Fibroblast of upper back skin (primary cell): Measurements from ENCODE around the gene PGPEP1.
"Not testable (repeated sequence)": the region's sequence is repeated elsewhere in the genome, so short reads cannot be mapped to it uniquely, and the experiment has no call there.

Experiments used
- DNase-seq: peaks from one replicate; pipeline ENCODE4 v3.0.0-alpha.2; 2013

PGPEP1 gene

GRCh38 chr19:18336121-18336520 is 4.3 kb upstream of the PGPEP1 start:
- no peak for DNase-seq

DNA sequence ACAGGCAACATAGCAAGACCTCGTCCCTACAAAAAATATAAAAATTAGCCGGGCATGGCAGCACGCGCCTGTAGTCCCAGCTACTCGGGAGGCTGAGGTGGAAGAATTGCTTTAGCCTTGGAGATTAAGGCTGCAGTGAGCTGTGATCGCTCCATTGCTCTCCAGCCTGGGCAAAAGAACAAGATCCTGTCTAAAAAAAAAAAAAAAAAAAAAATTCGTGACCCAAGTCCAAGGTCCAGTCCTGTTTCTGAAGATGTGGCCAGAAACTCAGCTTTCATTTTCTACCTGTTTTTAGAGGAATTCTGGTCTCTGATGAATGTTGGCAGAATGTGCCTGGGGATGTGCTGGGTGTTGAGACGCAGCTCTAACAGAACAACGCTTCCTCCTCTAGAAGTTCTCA is 1.9 kb upstream of the PGPEP1 start:
- no peak for DNase-seq

GRCh38 chr19:18339723-18340122 is 675 bp upstream of the PGPEP1 start:
- DNase-seq: peak; percentile 18

DNA sequence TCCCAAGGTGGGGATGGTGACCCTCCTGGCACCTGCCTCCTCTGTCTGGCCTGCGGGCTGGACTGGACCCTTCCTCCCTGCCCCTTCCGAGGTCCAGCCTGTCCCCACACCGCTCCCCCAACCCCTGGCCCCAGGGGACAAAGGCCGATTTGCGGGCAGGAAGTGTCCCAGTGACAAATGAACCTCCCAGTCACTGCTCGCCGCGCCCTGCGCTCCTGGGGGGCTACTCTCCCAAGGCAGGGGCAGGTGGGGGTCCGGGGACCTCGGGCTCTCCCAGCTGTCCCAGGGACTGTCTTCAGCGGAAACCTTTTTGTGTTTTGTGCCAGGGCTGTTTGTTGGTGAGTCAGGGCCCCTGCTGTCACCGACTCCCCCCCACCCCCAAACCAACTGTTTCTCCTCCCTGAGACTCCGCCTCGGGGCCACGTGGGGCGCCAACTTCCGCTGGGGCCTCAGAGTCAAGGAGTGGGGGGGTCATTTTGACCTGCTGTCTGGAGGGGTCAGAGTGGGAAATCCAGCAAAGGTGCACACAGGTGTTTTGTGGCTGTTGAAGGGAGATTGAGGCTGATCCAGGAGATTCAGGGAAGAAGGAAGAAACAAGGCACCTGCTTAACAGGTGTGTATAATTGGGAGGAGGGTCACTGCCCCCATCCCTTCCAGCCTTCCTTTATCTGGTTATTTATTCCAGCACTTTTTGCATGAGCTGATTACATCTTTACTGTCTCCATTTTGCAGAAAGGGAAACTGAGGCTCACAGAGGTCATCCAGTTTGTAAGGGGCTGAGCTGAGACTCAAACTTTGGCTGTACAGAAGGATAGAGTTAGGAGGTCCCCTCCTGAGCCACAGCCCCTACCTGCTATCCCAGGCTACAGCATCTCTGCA is 831 bp downstream of the PGPEP1 start:
- peak; percentile 34 for DNase-seq

DNA sequence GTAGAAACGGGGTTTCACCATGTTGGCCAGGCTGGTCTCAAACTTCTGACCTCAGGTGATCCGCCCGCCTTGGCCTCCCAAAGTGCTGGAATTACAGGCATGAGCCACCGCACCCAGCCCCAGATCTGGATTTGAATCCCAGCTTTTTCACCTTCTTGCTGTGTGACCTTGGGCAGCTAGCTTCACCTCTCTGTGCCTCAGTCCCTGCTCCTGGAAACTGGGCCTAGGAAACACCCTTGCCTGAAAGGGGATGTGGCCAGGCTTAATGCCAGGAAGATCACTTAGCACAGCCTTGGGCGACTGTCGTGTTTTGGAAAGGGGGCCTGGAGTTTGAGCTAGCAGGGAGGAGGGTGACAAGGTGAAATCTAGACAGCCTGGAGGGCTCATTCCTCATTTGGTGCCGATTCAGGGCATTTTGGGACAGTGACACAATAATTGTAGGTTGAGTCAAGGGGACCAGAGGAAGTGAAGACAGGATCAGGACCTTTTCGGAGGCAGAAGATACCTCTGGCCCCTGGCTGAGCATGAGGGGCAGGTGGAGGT is 1.8 kb downstream of the PGPEP1 start:
- no peak for DNase-seq

DNA sequence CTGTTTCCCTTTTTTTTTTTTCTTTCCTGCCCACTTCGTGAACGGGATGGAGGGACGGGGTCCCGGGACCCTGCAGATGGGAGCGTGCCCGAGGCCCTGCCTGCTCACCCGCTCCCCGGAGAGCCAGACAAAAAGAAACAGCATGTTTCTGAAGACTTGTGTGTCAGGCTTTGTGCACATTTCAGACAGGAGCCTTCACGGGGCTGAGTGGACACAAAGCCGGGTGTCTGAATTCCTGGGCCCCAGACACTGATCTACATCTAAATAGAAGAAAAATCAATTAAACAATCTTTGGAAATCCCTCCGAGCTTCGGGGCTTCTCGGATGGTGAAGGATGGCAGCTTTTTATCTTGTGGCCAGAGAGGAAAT is 4.2 kb downstream of the PGPEP1 start:
- no peak for DNase-seq

DNA sequence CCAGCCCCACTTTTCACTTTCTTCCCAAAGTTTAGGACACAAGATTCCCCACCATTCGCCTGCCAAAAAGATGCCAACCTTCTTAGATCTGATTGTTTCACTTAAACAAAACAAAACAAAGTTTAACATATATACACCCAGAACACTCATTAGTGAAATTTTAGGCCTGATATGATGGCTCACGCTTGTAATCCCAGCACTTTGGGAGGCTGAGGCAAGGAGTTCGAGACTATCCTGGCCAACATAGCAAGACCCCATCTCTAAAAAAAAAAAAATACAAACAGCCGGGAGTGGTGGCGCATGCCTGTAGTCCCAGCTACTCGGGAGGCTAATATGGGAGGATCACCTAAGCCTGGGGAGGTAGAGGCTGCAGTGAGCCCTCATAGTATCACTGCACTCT is 4.9 kb downstream of the PGPEP1 start:
- DNase-seq: no peak

- no peak for DNase-seq
These were observed 5.7 kb downstream of the PGPEP1 start for GRCh38 chr19:18346091-18346490.

GRCh38 chr19:18348171-18348570 is 7.8 kb downstream of the PGPEP1 start:
- no peak for DNase-seq

- DNase-seq: not testable (repeated sequence)
These were observed 8.5 kb downstream of the PGPEP1 start for GRCh38 chr19:18348818-18349339.

DNA sequence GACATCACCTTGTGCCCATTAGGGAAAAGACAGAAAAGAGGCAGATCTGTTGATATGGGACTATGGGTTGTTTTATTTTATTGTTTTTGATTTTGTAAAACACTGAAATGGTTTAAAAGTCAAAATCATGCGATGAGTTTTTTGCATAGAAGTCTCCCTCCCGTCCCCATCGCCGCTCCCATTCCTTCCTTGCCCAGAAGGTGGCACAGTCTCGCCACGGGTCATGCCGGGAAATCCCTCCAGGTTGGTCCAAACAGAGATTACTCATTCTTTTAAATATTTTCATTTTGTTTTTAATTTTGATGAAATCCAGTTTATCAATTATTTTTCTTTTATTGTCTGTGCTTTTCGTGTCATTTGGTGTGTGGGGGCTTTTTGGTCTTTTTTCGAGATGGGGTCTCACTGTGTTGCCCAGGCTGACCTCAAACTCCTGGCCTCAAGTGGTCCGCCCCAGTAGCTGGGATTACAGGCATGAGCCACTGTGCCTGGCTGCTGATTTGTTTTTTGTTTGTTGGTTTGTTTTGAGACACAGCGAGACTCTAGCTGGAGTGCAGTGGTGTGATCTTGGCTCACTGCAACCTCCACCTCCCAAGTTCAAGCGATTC is 9.2 kb downstream of the PGPEP1 start:
- peak; percentile 51 for DNase-seq

- no peak for DNase-seq
These were observed 10.1 kb downstream of the PGPEP1 start for GRCh38 chr19:18350490-18350889.

- DNase-seq: no peak
These were observed 11.1 kb downstream of the PGPEP1 start for GRCh38 chr19:18351544-18351943.

GRCh38 chr19:18353378-18354005 is 13.1 kb downstream of the PGPEP1 start:
- DNase-seq: no peak

- DNase-seq: not testable (repeated sequence)
These were observed 14.3 kb downstream of the PGPEP1 start for GRCh38 chr19:18354743-18355142.

GRCh38 chr19:18357041-18357440 is 16.6 kb downstream of the PGPEP1 start:
- no peak for DNase-seq

DNA sequence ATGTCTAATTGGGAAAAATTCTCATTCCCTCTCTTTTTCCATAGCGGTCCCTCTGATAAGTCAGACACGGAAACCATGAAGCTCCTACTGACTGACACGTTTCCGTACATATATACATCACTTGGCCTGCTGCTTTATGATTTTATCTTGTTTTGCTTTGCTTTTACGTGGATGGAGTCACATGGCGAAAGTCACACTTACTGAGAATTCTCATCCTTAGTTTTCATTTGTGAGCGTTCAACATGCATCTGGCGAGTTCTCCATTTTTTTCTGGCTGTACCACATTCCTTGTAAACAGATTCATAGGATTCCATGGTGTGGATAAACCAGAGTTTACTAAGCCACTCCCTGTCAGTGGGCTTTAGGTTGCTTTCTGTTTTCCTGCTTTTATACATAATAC is 21.2 kb downstream of the PGPEP1 start:
- no peak for DNase-seq

DNA sequence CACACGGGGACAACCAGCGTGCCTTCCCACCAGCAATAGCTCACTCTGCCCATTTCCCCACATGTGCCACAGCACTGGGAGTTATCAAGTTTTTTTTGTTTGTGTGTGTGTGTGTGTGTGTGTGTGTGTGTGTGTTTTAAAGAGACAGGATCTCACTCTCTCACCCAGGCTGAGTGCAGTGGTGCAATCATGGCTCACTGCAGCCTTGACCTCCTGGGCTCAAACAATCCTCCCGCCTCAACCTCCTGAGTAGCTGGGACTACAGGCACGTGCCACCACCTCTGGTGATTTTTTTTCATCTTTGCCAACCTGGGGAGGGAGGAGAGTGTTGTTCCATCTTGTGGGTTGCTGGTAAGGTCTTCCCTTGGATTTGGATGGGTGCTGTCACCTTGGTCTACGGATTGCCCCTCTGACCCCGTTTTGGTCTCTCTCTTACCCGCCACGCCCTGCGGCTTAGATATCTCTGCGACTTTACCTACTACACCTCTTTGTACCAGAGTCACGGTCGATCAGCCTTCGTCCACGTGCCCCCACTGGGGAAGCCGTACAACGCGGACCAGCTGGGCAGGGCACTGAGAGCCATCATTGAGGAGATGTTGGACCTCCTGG is 22.6 kb downstream of the PGPEP1 start:
- no peak for DNase-seq

DNA sequence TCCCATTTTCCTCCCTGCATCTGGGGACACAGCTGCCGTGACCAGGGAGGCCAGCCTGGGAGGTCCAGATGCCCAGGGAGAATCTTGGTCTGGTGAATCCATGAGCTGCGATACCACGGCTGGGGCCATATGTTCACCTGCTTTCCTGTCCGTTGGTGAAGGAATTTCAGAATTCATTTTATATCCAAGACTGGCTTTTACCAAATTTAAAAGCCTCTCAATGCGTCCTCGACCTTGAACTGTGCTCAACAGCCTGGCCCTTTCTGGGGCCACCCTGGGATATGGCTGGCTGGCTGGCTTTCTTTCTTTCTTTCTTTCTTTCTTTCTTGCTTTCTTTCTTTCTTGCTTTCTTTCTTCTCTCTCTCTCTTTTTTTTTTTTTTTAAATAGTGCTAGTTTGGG is 23.4 kb downstream of the PGPEP1 start:
- DNase-seq: no peak

DNA sequence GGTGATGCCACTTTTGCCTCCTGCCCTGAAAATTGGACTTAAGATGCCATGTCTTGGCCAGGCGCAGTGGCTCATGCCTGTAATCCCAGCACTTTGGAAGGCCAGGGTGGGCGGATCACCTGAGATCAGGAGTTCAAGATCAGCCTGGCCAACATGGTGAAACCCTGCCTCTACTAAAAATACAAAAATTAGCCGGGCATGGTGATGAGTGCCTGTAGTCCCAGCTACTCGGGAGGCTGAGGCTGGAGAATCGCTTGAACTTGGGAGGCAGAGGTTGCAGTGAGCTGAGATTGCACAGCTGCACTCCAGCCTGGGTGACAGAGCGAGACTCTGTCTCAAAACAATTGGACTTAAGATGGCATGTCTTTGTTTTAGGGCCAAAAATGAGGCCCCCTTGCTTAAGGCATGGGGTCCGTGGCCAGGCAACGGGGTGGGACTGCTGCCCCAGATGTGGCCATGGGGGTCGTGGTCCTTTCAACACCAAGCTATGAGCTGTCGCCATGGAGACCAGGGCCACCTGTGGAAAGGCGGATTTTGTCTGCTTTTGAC is 24.0 kb downstream of the PGPEP1 start:
- DNase-seq: not testable (repeated sequence)

GRCh38 chr19:18364826-18365528 is 24.6 kb downstream of the PGPEP1 start:
- peak; percentile 100 for DNase-seq

GRCh38 chr19:18366021-18366435 is 25.6 kb downstream of the PGPEP1 start:
- DNase-seq: no peak
